CD4-positive, CD25-positive, alpha-beta regulatory T cell (primary cell): ENCODE measurements around the gene PTRH2. TPM values are rescaled to one million over a fixed set of nuclear protein-coding genes. Genes with fewer than 3 reads are reported as not detected.

Experiments
- ATAC-seq, 2 donors: fragments of 150-1000 bp; cut with Tn5 transposase; one replicate each; pipeline ENCODE4 v1.10.0; 2021; ENCODE audit warnings: low read depth in 2 of 2, moderate number of reproducible peaks in 2 of 2, moderate library complexity in 1 of 2
- DNase-seq, 3 donors: peaks; one replicate each; pipeline versions ENCODE4 v3.0.0 to v3.0.0-alpha.2; 2012 to 2022; ENCODE audit warnings: mixed read lengths in 1 of 3
- H3K27ac ChIP-seq: one replicate; pipeline ENCODE4 v1.7.0; 2013; ENCODE audit warnings: mild to moderate bottlenecking, low read length; ENCODE audit not compliant: insufficient read depth, poor library complexity, severe bottlenecking
- H3K27me3 ChIP-seq: one replicate; pipeline ENCODE4 v1.7.0; 2013; ENCODE audit warnings: low read length; ENCODE audit not compliant: control insufficient read depth, insufficient read depth
- H3K36me3 ChIP-seq: one replicate; pipeline ENCODE4 v1.7.0; 2013; ENCODE audit warnings: mild to moderate bottlenecking, low read length, moderate library complexity; ENCODE audit not compliant: control insufficient read depth, insufficient read depth
- H3K4me1 ChIP-seq: 2 replicates; pipeline ENCODE4 v1.7.0; 2013; ENCODE audit warnings: mild to moderate bottlenecking, low read length; ENCODE audit not compliant: insufficient read depth, control insufficient read depth, poor library complexity, severe bottlenecking
- H3K4me3 ChIP-seq: one replicate; pipeline ENCODE4 v1.7.0; 2013; ENCODE audit warnings: low read depth, mild to moderate bottlenecking, low read length, moderate library complexity
- H3K9me3 ChIP-seq, 2 experiments: 1 replicate in 1 of 2; 2 replicates in 1 of 2; pipeline ENCODE4 v1.7.0; 2013; ENCODE audit warnings: low read length in 2 of 2, mild to moderate bottlenecking in 1 of 2, moderate library complexity in 1 of 2; ENCODE audit not compliant: control insufficient read depth in 2 of 2
- H3K27ac Mint-ChIP-seq, 3 donors: one replicate each; pipeline ENCODE4 v1.8.0; 2020 to 2022; ENCODE audit warnings: mild to moderate bottlenecking in 3 of 3, mixed read lengths in 3 of 3, moderate library complexity in 2 of 3
- H3K27me3 Mint-ChIP-seq: one replicate; pipeline ENCODE4 v1.8.0; 2022; ENCODE audit warnings: mild to moderate bottlenecking, mixed read lengths
- H3K36me3 Mint-ChIP-seq: one replicate; pipeline ENCODE4 v1.8.0; 2020; ENCODE audit warnings: mixed read lengths
- H3K4me1 Mint-ChIP-seq, 4 donors: one replicate each; pipeline ENCODE4 v1.8.0; 2020 to 2022; ENCODE audit warnings: mixed read lengths in 4 of 4, mild to moderate bottlenecking in 1 of 4
- H3K4me3 Mint-ChIP-seq, 4 donors: one replicate each; pipeline ENCODE4 v1.8.0; 2020 to 2022; ENCODE audit warnings: mild to moderate bottlenecking in 4 of 4, mixed read lengths in 4 of 4, moderate library complexity in 3 of 4
- H3K9me3 Mint-ChIP-seq, 7 donors: one replicate each; pipeline ENCODE4 v1.8.0; 2020 to 2022; ENCODE audit warnings: mixed read lengths in 7 of 7, mild to moderate bottlenecking in 3 of 7, moderate library complexity in 2 of 7
- polyA plus RNA-seq, 4 donors: library from polyadenylated mRNA; unstranded; fragments of 300-500 nt; fragmentation: Illumina TruSeq; gene quantifications; one replicate each; pipeline ENCODE4 v1.2.3, GENCODE V29; 2021
- total RNA-seq: library from RNA; stranded (reverse); gene quantifications from one replicate; pipeline ENCODE4 v1.2.3, GENCODE V29; 2022

The PTRH2 gene
- total and polyA plus RNA-seq, 5 donors from 2014 or later, result 8.4 to 23.2 (median 21.1) TPM

- Mint-ChIP-seq H3K27me3 (no peaks in the 10 kb centered on the region), H3K4me1 (peaks cover 21 to 59% (median 40%) of the 10 kb centered on the region in 4 donors), H3K27ac (no peak overlapping the region), H3K36me3 (peaks cover 16% of the 10 kb centered on the region), H3K4me3 (no peak overlapping the region), H3K9me3 (no peaks in the 10 kb centered on the region)
- Histone ChIP-seq H3K36me3 (peaks cover 3% of the 10 kb centered on the region), H3K4me1 (no peaks in the 10 kb centered on the region), H3K27ac (no peak overlapping the region), H3K9me3 (no peaks in the 10 kb centered on the region), H3K4me3 (no peak overlapping the region), H3K27me3 (no peaks in the 10 kb centered on the region)
- DNase-seq (no peak), ATAC-seq (no peak)
These were observed 7.0 kb upstream of the PTRH2 start for GRCh38 chr17:59714255-59714654.

- Histone ChIP-seq H3K27ac (no peak overlapping the region), H3K36me3 (peaks cover 3% of the 10 kb centered on the region), H3K9me3 (no peaks in the 10 kb centered on the region), H3K27me3 (no peaks in the 10 kb centered on the region), H3K4me1 (peaks cover 7% of the 10 kb centered on the region), H3K4me3 (no peak overlapping the region)
- peaks cover 9% of the 10 kb centered on the region for H3K36me3 Mint-ChIP-seq
- DNase-seq, result no peak
- no peaks in the 10 kb centered on the region for H3K9me3 Mint-ChIP-seq
- no peak for ATAC-seq
- no peak overlapping the region for H3K4me3 Mint-ChIP-seq
- H3K27ac Mint-ChIP-seq, result peak overlapping the region in 1 of 3 donors; percentile 20
- no peaks in the 10 kb centered on the region for H3K27me3 Mint-ChIP-seq
- H3K4me1 Mint-ChIP-seq, result peaks cover 15 to 64% (median 44%) of the 10 kb centered on the region in 4 donors
These were observed 5.6 kb upstream of the PTRH2 start for GRCh38 chr17:59712862-59713261.

GRCh38 chr17:59711936-59712335 is 4.7 kb upstream of the PTRH2 start:
- Mint-ChIP-seq H3K4me1 (peaks cover 22 to 72% (median 48%) of the 10 kb centered on the region in 4 donors), H3K36me3 (peaks cover 9% of the 10 kb centered on the region), H3K4me3 (no peak overlapping the region), H3K27ac (no peak overlapping the region), H3K27me3 (no peaks in the 10 kb centered on the region), H3K9me3 (no peaks in the 10 kb centered on the region)
- Histone ChIP-seq H3K4me1 (peaks cover 10% of the 10 kb centered on the region), H3K4me3 (no peak overlapping the region), H3K9me3 (no peaks in the 10 kb centered on the region), H3K27ac (no peak overlapping the region), H3K36me3 (peaks cover 3% of the 10 kb centered on the region), H3K27me3 (no peaks in the 10 kb centered on the region)
- no peak for ATAC-seq
- no peak for DNase-seq

- no peak for ATAC-seq
- peak overlapping the region; percentile 98 for H3K4me3 ChIP-seq
- Mint-ChIP-seq H3K9me3 (no peaks in the 10 kb centered on the region), H3K4me3 (peak overlapping the region; percentile 98 to 99 (median 98)), H3K4me1 (peaks cover 35 to 87% (median 61%) of the 10 kb centered on the region in 4 donors), H3K27me3 (peaks cover 4% of the 10 kb centered on the region), H3K36me3 (peaks cover 5% of the 10 kb centered on the region), H3K27ac (peak overlapping the region; percentile 97 to 99 (median 99))
- no peak for DNase-seq
- peaks cover 27% of the 10 kb centered on the region for H3K4me1 ChIP-seq
- H3K27ac ChIP-seq, result peak overlapping the region; percentile 93
- H3K9me3 ChIP-seq, result no peaks in the 10 kb centered on the region
- H3K36me3 ChIP-seq, result peaks cover 3% of the 10 kb centered on the region
- no peaks in the 10 kb centered on the region for H3K27me3 ChIP-seq
These were observed 771 bp upstream of the PTRH2 start for GRCh38 chr17:59707971-59708430.

- no peak for DNase-seq
- Histone ChIP-seq H3K4me3 (no peak overlapping the region), H3K4me1 (peaks cover 19% of the 10 kb centered on the region), H3K36me3 (peaks cover 25% of the 10 kb centered on the region), H3K27ac (no peak overlapping the region), H3K27me3 (no peaks in the 10 kb centered on the region), H3K9me3 (no peaks in the 10 kb centered on the region)
- Mint-ChIP-seq H3K4me1 (peaks cover 29 to 90% (median 67%) of the 10 kb centered on the region in 4 donors), H3K9me3 (no peaks in the 10 kb centered on the region), H3K27ac (peak overlapping the region in 2 of 3 donors; percentile 44 to 91), H3K36me3 (peaks cover 17% of the 10 kb centered on the region), H3K4me3 (peak overlapping the region in 2 of 4 donors; percentile 56 to 61), H3K27me3 (peaks cover 4% of the 10 kb centered on the region)
- no peak for ATAC-seq
These were observed 4.9 kb downstream of the PTRH2 start for GRCh38 chr17:59702304-59702703.

- peaks cover 18 to 70% (median 56%) of the 10 kb centered on the region in 4 donors for H3K4me1 Mint-ChIP-seq
- H3K4me3 Mint-ChIP-seq, result no peak overlapping the region
- peaks cover 3% of the 10 kb centered on the region for H3K4me1 ChIP-seq
- ATAC-seq, result no peak
- no peak overlapping the region for H3K4me3 ChIP-seq
- DNase-seq, result no peak
- no peak overlapping the region for H3K27ac Mint-ChIP-seq
- peaks cover 45% of the 10 kb centered on the region for H3K36me3 ChIP-seq
- no peak overlapping the region for H3K27ac ChIP-seq
- H3K27me3 Mint-ChIP-seq, result no peaks in the 10 kb centered on the region
- H3K9me3 ChIP-seq, result no peaks in the 10 kb centered on the region
- no peaks in the 10 kb centered on the region for H3K9me3 Mint-ChIP-seq
- peaks cover 27% of the 10 kb centered on the region for H3K36me3 Mint-ChIP-seq
- no peaks in the 10 kb centered on the region for H3K27me3 ChIP-seq
These were observed 7.4 kb downstream of the PTRH2 start for GRCh38 chr17:59699786-59700185.

GRCh38 chr17:59699218-59699617 is 8.0 kb downstream of the PTRH2 start:
- H3K4me3 ChIP-seq, result no peak overlapping the region
- no peak overlapping the region for H3K27ac ChIP-seq
- no peaks in the 10 kb centered on the region for H3K9me3 Mint-ChIP-seq
- H3K27ac Mint-ChIP-seq, result peak overlapping the region in 2 of 3 donors; percentile 18 to 64
- peaks cover 3% of the 10 kb centered on the region for H3K4me1 ChIP-seq
- peaks cover 32% of the 10 kb centered on the region for H3K36me3 Mint-ChIP-seq
- no peak for DNase-seq
- no peaks in the 10 kb centered on the region for H3K27me3 Mint-ChIP-seq
- H3K27me3 ChIP-seq, result no peaks in the 10 kb centered on the region
- peaks cover 15 to 67% (median 53%) of the 10 kb centered on the region in 4 donors for H3K4me1 Mint-ChIP-seq
- ATAC-seq, result no peak
- H3K4me3 Mint-ChIP-seq, result no peak overlapping the region
- peaks cover 51% of the 10 kb centered on the region for H3K36me3 ChIP-seq
- no peaks in the 10 kb centered on the region for H3K9me3 ChIP-seq

GRCh38 chr17:59698143-59698542 is 9.1 kb downstream of the PTRH2 start:
- no peak for DNase-seq
- H3K27me3 ChIP-seq, result no peaks in the 10 kb centered on the region
- no peaks in the 10 kb centered on the region for H3K27me3 Mint-ChIP-seq
- H3K4me1 ChIP-seq, result peaks cover 3% of the 10 kb centered on the region
- H3K4me1 Mint-ChIP-seq, result peaks cover 12 to 57% (median 49%) of the 10 kb centered on the region in 4 donors
- no peaks in the 10 kb centered on the region for H3K9me3 ChIP-seq
- H3K36me3 Mint-ChIP-seq, result peaks cover 36% of the 10 kb centered on the region
- no peak for ATAC-seq
- no peaks in the 10 kb centered on the region for H3K9me3 Mint-ChIP-seq
- peaks cover 61% of the 10 kb centered on the region for H3K36me3 ChIP-seq
- H3K27ac Mint-ChIP-seq, result peak overlapping the region in 1 of 3 donors; percentile 40
- H3K4me3 ChIP-seq, result no peak overlapping the region
- no peak overlapping the region for H3K27ac ChIP-seq
- no peak overlapping the region for H3K4me3 Mint-ChIP-seq
